ENCODE results near the gene IMP3.
"Not testable (repeated sequence)": the region's sequence is repeated elsewhere in the genome, so short reads cannot be mapped to it uniquely, and the experiment has no call there.

Gene IMP3

DNA sequence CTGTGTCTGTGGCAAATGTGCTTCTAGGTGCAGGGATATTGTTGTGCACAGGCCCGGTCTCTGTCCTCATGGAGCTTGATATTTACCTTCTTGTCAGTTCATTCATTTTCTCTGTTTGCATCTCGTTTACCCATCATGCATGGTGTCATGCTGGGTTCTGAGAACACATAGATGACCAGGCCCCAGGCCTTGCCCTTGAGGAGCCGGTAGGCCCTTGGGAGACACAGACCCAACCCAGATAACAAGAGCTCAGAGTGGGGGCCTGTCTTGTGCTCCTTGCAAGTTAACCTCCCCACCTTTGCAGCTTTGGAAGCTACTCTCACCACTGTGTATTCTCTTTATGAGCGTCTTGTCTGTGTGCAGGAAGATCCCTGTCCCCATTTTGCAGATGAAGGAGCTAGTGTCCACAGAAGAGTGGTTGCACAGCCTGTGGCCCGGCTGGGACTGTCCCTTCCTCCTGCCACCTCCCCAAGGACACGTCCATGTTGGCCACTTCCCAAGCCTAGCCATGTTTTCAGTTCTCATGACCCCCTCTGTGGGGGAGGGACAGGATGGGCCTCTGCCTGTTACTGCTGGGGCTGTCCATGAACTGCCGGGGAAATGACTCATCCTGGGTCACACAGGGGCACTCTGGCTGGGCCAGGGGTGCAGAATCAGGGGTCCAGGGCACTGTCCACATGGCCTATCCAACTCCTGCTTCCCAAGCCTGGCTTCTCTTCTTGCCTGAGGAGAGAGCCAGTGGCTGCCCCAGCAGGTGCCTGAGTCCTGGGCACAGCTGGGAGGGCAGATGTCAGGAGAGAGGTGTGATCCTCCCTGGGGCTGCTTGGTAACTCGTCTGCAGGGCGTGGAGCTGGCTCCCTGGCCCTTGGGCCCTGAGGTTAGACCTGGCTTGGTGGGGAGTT is 11.1 kb upstream of the IMP3 start:
- no peak for DNase-seq (ENCODE audit: low spot score)

DNA sequence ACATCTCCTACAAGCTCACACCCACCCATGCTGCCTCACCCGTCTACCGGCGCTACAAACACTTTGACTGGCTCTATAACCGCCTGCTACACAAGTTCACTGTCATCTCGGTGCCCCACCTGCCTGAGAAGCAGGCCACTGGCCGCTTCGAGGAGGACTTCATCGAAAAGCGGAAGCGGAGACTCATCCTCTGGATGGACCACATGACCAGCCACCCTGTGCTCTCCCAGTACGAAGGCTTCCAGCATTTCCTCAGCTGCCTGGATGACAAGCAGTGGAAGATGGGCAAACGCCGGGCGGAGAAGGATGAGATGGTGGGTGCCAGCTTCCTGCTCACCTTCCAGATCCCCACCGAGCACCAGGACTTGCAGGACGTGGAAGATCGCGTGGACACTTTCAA is 9.8 kb upstream of the IMP3 start:
- no peak for DNase-seq (ENCODE audit: low spot score)

DNA sequence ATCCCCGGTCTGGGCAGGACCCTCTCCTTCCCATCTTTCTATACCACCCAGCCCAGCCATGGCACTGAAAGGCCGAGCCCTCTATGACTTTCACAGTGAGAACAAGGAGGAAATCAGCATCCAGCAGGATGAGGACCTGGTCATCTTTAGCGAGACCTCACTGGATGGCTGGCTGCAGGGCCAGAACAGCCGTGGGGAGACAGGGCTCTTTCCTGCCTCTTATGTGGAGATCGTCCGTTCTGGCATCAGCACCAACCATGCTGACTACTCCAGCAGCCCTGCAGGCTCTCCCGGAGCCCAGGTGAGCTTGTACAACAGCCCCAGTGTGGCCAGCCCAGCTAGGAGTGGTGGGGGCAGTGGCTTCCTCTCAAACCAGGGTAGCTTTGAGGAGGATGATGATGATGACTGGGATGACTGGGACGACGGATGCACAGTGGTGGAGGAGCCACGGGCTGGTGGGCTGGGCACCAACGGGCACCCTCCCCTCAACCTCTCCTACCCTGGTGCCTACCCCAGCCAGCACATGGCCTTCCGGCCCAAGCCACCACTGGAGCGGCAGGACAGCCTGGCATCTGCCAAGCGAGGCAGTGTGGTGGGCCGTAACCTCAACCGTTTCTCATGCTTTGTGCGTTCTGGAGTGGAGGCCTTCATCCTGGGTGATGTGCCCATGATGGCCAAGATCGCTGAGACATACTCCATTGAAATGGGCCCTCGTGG is 9.2 kb upstream of the IMP3 start:
- DNase-seq (ENCODE audit: low spot score) = no peak

DNA sequence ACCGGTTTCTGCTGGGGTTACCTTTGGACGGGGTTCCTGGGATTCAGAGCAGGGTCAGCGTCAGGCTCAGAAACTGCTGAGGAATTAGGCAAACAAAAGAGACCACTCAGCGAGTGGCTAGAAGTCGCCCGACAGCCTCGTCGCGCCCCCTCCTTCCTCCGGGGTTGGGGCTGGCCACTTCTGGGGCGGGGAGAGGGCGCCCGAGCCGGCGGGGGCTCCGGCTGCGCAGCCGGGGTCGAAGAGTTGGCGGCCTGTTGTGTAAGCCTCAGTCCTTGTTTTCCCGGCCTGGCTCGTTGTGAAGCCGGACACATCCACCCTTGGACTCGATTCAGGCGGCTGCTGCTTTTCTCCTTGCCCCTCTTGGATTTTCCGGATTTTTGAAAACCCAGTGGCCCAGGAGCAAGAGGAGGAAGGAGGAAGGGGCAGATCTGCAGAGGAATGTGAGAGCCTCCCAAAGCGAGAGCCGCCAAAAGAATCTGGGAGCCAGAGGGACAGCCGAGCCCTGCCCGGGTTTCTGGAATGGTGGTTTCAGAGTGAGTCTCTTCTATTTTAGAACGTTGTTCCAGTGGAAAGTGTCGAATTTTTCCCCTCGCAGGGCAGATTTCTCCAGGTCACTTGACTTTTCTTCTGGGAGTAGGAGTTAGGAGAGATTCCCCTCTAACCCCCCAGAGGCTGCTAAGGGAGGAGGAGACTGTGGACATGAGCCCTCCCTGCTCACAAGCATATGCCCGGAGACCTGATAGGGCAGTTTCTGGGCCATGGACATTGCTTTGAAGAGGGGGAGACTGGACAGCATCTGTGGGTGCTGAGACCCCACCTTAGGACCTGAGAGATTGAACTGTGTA is 8.4 kb upstream of the IMP3 start:
- DNase-seq (ENCODE audit: low spot score) = peak; percentile 44

DNA sequence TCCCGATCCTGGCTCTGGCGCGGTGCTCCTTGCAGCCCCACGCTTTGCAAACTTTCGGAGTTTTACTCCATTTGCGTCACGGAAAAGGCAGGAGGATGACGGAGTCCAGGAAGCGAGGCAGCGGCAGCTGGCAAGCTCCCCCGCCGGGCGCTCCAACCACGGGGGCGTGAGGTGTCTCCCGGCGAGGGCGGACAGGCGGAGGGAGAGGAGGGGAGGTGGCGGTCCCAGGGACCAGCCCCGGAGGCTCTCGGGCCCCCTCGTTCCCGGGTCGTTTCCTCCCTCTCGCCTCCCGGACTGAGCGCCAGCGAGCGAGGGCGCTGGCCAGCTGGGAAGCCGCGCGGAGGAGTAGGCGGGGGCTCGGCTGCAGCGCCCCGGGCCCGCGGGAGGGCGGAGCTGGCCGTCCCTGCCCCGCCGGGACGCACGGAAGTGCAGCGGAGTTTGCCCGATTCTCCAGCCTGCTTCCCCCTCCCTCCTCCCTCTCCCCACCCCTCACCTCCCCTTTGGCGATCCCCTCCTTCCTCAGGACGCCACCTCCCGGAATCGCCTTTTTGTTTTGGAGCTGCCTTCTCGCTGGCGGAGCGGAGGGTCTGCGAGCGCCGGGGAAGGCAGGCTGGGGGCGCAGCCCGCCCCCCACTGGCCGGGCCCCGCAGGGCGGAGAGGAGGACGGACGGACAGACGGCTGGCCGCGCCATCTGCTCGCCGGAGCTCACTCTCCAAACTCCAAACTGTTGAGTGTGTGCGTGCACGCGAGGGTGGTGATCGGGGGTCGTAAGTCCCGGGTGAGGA is 7.5 kb upstream of the IMP3 start, which contains the start of gene SNX33:
Gene SNX33 (plus strand): TSS at position 543 of the 786 bp plus-strand sequence. CDS start 1,191 bp downstream, outside the sequence.
- peak; percentile 70 for DNase-seq (ENCODE audit: low spot score)

DNA sequence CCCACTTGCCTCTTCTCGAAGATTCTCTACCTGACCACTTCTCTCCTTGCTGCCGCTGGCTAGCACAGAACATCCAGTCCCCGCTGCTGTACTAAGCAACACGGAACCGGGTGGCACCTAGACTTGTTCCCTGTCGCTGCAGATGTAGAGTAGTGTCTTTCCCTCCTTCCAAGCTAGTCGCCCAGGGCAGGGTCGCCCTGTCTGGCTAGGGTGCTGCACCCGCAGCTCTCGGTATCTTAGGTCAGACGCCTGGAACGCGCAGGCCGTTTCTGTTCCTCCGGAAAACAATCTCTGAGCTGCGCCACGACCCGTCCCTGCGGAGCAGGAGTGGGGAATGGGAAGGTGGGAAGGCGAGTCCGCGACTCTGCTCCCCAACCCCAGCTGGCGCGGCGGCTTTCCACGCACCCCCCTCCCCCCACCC is 6.9 kb upstream of the IMP3 start:
- DNase-seq (ENCODE audit: low spot score) = no peak

DNA sequence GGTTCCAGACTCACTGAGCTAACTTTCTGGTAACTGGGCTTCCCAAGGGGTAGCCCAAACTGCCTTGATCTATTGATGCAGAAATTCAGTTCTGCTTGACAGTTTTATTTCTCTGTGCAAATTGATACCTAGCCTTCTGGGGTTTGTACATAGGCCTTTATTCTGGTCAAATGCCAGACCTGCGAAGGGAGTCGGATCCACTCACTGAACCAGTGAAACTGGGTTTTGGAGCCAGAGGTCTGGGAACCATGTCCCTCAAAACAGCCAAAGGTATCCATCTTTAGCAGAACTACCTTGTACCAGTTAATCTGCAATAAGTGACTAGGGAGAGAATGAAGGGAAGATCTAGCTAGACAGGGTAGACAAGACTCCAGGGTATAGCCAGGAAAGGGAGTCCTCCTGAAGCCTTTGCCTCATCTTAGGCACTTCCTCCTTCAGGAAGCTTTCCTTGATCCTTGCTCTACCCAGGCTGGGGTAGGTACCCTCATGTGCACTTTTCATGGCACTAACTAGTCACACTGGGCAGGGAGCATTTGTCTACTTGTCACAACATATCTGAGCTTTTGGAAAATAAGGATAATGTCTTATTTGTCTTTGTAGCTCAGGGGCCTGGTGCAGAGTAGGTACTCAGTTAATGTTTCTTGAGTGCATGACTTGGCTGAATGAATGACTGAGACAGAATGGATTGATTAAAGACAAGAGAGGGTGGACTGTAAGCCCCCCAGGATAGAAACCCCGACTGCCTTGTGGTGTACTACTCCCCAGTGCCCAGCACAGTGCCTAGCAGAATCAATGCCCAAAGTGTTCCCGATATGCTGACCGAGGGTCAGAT is 6.3 kb upstream of the IMP3 start:
- no peak for DNase-seq (ENCODE audit: low spot score)

DNA sequence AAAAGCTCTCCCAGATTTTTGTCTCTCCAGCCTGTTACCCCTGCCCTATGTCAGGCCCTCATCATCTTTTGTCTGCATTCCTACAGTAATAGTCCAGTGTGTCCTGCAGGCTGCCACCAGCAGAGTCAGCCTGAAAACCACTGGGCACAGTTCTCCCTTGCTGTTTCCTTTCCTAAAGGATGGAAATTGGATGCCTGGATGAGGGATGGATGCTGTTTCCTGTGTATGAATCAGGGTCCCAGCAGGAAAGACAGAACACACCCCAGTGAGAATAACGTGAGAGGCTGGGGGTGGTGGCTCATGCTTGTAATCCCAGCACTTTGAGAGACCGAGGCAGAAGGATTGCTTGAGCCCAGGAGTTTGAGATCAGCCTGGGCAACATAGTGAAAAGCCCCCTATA is 4.4 kb upstream of the IMP3 start:
- DNase-seq (ENCODE audit: low spot score) = no peak

DNA sequence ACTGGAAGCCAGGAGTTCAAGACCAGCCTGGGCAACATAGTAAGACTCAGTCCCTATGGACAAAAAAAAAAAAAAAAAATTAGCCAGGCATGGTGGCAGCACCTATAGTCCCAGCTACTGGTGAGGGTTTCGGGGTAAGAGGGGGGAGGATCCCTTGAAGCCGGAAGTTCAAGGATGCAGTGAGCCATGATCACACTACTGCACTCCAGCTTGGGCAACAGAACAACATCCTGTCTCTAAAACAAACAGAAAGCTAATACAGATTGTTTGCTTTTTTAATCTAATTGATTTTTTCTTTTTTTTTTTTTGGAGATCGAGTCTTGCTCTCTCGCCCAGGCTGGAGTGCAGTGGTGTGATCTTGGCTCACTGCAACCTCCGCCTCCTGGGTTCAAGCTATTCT is 1.6 kb upstream of the IMP3 start:
- DNase-seq (ENCODE audit: low spot score) = no peak

DNA sequence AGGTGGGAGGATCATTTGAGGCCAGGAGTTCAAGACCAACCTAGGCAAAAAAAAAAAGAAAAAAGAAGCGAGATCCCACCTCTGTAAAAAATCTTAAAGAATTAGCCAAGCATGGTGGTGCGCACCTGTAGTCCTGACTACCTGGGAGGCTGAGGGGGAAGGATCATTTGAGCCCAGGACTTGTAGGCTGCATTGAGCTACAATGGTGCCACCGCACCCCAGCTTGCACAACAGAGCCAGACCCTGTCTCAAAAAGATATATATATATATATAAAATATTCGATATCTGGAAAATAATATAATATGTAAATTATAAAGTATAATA is 1.1 kb upstream of the IMP3 start:
- no peak for DNase-seq (ENCODE audit: low spot score)

DNA sequence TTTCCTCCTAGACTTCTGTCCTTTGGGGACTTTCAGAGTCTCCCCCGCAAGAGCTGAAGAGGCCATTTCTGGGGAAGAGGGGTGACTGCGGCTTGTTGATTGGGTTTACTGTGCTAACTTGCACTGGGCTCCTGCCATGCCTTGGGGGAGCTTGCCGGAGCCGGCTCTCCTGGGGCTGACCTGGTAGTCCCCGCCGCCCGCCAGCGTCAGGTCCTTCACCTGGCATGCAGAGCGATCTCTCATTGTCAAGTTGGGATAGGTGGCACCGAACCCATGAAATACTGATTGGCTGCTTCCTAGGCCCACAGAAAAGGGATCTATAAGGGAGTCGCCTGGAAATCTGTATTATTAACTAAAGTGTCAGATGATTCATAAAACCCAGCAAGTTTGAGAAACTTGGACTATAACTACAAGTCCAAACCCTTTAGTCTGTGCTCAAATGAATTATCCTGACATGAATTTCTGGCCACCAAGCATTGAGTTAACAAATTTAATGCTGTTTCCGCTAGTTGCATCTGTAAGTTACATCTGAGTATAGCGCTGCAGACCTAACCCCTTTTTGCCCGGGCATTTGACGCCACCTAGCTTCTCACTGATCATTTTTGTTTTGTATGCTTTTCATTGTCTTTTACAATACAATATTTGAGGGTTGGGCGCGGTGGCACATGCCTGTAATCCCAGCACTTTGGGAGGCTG is 607 bp upstream of the IMP3 start:
- peak; percentile 54 for DNase-seq (ENCODE audit: low spot score)

DNA sequence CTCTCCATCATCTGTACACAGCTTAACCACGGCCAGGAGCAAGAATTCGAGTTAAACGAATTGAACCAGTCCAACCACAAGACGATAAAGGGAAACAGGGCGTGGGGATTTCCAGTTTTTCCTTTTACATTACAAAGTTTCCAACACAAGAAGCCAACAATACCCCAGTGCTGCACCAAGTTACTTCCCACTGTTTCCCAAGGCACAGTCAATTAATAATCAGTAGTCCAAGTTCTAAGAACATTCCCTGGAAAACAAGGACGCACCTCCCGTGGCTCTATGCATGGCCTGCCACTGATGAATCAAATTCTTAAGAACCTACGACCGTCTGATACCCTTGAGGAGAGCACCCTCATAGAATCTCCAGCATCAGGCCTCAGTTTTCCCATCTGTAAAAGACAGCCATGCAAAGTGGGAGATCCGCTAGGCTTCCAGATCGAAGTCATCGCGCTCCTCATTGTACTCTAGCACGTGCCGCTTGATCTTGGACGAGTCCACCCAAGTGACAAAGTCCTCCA is 774 bp downstream of the IMP3 start:
- DNase-seq (ENCODE audit: low spot score) = no peak

DNA sequence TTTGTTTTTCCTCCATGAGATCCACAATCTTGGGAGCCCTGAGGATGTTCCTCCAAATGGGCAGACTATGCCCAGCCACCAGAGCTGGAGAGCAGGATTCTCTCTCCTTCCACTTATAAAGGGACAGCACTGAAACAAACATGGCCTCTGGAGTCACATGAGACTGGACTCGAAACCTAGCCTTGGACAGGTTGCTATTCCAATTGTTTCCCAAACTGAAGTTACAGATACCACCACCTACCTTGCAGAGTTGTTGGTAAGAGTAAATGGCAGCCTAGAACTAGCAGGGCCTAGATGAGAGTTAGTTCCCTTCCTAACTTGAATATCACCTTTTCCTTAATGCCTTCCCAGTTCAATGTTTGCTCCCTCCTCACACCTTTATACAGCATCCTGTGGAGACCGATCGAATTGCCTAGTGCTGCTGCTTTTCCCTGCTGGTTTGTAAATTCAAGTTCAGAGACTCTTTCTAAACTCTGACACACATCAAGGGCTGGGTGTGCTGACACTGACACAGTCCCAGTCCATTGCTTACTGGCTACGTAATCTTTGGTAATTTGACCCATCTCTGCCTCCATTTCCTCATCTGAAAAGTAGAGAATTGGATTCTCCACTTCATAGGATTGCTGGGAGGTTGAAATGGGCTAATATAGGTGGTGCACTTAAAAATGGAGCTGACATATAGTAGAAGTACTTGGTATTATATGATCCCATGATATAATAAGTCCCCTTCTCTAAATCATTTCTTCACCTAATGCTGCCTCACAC is 2.6 kb downstream of the IMP3 start:
- no peak for DNase-seq (ENCODE audit: low spot score)

DNA sequence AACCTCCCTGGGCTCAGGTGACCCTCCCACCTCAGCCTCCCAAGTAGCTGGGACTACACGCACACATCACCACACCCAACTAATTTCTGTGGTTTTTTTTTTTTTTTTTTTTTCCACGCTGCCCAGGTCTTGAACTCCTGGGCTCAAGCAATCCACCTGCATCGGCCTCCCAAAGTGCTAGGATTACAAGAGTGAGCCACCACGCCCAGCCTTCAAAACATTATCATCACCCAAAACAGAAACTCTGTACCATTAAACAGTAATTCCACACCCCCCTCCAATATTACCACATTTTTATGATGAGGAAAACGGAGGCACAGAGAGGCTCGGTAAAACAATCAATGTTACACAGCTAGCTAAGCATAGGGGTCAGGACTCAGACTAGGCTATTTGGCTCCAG is 4.0 kb downstream of the IMP3 start:
- no peak for DNase-seq (ENCODE audit: low spot score)

DNA sequence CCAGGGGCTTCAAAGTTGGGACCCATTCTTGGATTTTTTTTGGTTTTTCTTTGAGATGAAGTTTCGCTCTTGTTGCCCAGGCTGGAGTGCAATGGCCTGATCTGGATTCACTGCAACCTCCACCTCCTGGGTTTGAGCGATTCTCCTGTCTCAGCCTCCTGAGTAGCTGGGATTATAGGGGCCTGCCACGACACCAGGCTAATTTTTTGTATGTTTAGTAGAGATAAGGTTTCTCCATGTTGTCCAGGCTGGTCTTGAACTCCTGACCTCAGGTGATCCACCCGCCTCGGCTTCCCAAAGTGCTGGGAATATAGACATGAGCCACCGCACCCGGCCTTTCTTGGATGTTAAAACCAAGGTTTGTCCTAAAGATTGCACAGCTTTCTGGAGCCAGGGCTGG is 6.1 kb downstream of the IMP3 start:
- DNase-seq (ENCODE audit: low spot score) = not testable (repeated sequence)

DNA sequence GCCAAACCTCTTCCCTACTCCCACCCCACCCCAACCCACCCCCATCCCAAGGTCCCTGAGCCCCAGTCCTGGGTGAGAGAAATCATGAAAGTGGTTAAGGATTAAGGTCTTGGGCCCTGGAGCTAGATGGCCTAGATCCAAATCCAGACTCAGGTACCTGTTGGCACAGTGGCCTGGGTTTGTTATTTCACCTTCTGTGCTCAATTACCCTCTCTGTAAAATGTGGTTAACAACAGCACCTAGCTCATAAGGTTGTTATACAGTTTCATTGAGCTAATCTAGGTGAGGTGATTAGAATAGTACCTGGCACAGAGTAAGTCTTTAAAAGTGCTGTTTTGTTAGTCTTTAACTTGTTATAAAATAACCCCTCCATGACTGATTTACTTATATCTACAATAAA is 8.1 kb downstream of the IMP3 start:
- DNase-seq (ENCODE audit: low spot score) = no peak

DNA sequence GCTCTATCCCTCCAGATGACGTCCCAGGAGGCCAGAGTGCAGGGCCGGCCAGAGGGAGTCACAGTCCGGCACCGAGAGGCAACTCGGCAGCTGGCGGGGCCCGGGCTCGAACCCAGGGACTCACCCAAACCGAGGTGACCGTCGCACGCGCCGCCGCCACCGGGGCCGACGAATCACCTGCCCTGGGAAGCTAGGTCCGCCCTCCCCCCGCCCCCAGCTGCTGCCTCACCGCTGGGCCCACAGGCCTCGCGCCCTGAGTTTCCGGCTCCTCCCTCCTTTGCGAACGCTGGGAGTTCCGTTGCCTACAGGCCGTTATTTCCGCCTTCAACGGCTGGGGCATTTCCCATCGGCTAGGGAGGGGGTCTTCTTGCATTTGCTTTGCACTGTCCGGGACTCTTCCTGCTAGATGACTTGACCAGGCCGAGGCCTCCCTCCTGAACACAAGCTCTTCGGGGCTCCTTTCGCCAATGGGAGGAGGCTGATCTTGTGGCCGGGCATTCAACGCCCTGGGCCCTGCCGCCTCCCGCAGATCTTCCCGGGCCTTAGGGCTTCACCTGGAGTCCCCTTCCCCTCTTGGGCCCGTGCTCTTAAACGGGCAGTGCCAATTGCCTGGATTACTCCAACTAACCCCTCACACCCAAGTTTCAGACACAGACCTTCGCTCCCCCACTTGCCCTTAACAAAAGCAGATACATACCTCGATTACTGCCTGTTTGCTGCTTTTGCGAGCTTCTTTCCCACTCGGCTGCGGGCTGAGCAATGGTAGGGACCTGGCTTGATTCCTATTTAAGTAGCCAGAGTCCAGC is 14.3 kb downstream of the IMP3 start, which contains the start of gene SNUPN:
Gene SNUPN (minus strand): TSS at position 184 of the 806 bp plus-strand sequence. CDS start 4,674 bp downstream, outside the sequence.
- DNase-seq (ENCODE audit: low spot score) = peak; percentile 95

DNA sequence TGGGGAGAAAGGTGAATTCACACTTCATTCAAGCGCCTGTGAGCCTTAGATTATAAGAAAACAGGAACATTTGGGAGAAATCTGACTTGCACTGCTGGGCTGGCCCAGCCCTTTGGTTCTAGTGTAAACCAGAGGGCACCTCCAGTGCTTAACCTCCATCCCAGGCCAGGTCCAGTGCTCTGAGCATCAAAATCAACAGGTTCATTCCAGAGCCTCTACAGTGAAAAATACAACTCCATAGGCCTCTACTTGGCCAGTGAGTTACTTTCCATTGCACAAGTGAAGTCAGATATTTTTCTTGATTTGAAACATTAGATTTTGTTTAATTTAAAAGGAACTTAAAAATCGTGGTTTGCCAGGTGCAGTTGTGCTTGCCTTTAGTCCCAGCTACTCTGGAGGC is 17.5 kb downstream of the IMP3 start:
- DNase-seq (ENCODE audit: low spot score) = no peak

Measured in cerebellar cortex (tissue), 1 donor.